A673 (cell line): ENCODE measurements around the gene APLP2. TPM values are rescaled to one million over a fixed set of nuclear protein-coding genes. Genes with fewer than 3 reads are reported as not detected.
A peak's percentile ranks its signal among the peaks of the same experiment; 100 is the strongest.

Source experiments
- BruUV-seq: library from RNA; stranded (reverse); fragments of 400-500 nt; replicated peaks from 2 replicates; lab custom pipeline; 2021; lab: Mats Ljungman, UMichigan
- CTCF ChIA-PET: fragments of 300-600 bp; sonication (Branson Sonifier 250); formaldehyde crosslinking; loops from one replicate; lab custom pipeline; 2022; ENCODE audit warnings: antibody characterized with exemption; lab: Charles Lee
- POLR2A ChIA-PET: fragments of 300-600 bp; sonication (Branson Sonifier 250); formaldehyde crosslinking; loops from one replicate; lab custom pipeline; 2022; ENCODE audit warnings: antibody characterized with exemption; ENCODE audit not compliant: low non-redundant PET; lab: Charles Lee
- DNase-seq: peaks from one replicate; pipeline ENCODE4 v3.0.0-alpha.2; 2015; ENCODE audit warnings: low spot score
- H3K27ac ChIP-seq: fragments of 200-600 bp; sonication (generic); 2 replicates; pipeline ENCODE4 v1.5.1; 2016; ENCODE audit warnings: mixed run types, low read depth, mild to moderate bottlenecking, mixed read lengths, antibody characterized with exemption, low read length; ENCODE audit not compliant: poor library complexity, severe bottlenecking
- H3K27me3 ChIP-seq: fragments of 200-600 bp; sonication (generic); replicated peaks from 2 replicates; pipeline ENCODE4 v1.6.1; 2017; ENCODE audit warnings: mixed run types, low read depth, mild to moderate bottlenecking, mixed read lengths, antibody characterized with exemption, low read length; ENCODE audit not compliant: insufficient read depth, poor library complexity
- H3K36me3 ChIP-seq: fragments of 200-600 bp; sonication (generic); 2 replicates; pipeline ENCODE4 v1.6.1; 2016; ENCODE audit warnings: mixed run types, mild to moderate bottlenecking, mixed read lengths, antibody characterized with exemption, low read length; ENCODE audit not compliant: insufficient read depth, poor library complexity, severe bottlenecking
- H3K4me1 ChIP-seq: fragments of 200-600 bp; sonication (generic); 2 replicates; pipeline ENCODE4 v1.6.1; 2017; ENCODE audit warnings: mixed run types, mild to moderate bottlenecking, mixed read lengths, antibody characterized with exemption, low read length; ENCODE audit not compliant: insufficient read depth, poor library complexity, severe bottlenecking
- H3K4me3 ChIP-seq: fragments of 200-600 bp; sonication (generic); 2 replicates; pipeline ENCODE4 v1.5.1; 2016; ENCODE audit warnings: low read depth, mixed run types, mild to moderate bottlenecking, mixed read lengths, low read length; ENCODE audit not compliant: poor library complexity, severe bottlenecking
- H3K9me3 ChIP-seq: fragments of 200-600 bp; sonication (generic); 2 replicates; pipeline ENCODE4 v1.6.1; 2016; ENCODE audit warnings: mixed run types, low read depth, mild to moderate bottlenecking, mixed read lengths, antibody characterized with exemption, low read length; ENCODE audit not compliant: poor library complexity, severe bottlenecking
- EZH2 ChIP-seq: fragments of 200-600 bp; sonication (generic); IDR thresholded peaks from 2 replicates; pipeline ENCODE4 v1.6.1; 2017; ENCODE audit warnings: borderline replicate concordance, low read depth, mild to moderate bottlenecking, mixed read lengths, antibody characterized with exemption, low read length; ENCODE audit not compliant: poor library complexity, severe bottlenecking
- intact Hi-C: fragments of 100-400 bp; cut with micrococcal nuclease; formaldehyde crosslinking; loops from one replicate; pipeline ENCODE4 v1.10.0; 2022; ENCODE audit not compliant: unreplicated experiment
- total RNA-seq: library from RNA; stranded (reverse); gene quantifications from 2 replicates; pipeline ENCODE4 v1.2.3, GENCODE V29; 2021
- TF ChIP-seq, protein P1 (sequence below): fragments of 300-800, 200-600 bp; sonication (generic); conservative IDR thresholded peaks from 2 replicates; pipeline ENCODE4 v1.5.1; 2017; ENCODE audit warnings: low read depth, mild to moderate bottlenecking, antibody characterized with exemption, low read length, moderate library complexity, mixed read lengths

APLP2 gene
- total RNA-seq, 1 experiment from 2014 or later, result 175 TPM

DNA sequence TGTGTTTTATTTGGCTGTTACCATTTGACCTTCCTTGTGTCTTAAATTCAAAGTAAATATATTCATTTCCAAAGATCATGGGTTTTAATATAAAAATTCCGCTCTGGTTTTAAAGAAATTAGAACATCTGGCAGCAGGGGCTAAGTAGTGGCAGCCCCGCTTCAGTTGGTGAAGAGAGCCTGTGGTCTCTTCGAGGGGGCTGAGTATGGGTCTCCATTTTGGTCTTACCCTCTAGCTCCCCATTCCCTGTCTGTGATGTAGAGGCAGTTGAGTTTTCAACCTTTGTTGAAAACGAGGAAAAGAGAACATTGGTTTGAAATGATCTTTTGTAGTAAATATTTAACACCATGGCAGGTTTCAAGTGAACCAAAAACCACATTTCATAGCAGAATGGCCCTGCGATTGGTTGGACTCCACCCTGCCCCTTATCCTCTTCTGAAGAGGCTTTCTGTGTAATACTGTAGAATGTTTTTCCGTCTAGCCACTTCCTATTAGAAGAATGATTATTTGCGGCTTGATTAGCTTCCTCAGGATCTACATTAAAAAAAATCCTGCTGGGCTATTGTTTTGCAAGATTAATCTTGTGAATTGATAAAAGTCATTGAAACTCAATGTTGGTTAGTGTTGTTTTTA is 17.7 kb downstream of the APLP2 start:
- intact Hi-C loops, result no loop called here
- Histone ChIP-seq H3K27me3 (no peaks in the 10 kb centered on the region), H3K4me1 (peaks cover 36% of the 10 kb centered on the region), H3K36me3 (no peaks in the 10 kb centered on the region), H3K27ac (peak overlapping the region; percentile 9), H3K4me3 (no peak overlapping the region), H3K9me3 (no peaks in the 10 kb centered on the region)
- no peak for TF ChIP-seq EZH2
- TF ChIP-seq, protein P1, sequence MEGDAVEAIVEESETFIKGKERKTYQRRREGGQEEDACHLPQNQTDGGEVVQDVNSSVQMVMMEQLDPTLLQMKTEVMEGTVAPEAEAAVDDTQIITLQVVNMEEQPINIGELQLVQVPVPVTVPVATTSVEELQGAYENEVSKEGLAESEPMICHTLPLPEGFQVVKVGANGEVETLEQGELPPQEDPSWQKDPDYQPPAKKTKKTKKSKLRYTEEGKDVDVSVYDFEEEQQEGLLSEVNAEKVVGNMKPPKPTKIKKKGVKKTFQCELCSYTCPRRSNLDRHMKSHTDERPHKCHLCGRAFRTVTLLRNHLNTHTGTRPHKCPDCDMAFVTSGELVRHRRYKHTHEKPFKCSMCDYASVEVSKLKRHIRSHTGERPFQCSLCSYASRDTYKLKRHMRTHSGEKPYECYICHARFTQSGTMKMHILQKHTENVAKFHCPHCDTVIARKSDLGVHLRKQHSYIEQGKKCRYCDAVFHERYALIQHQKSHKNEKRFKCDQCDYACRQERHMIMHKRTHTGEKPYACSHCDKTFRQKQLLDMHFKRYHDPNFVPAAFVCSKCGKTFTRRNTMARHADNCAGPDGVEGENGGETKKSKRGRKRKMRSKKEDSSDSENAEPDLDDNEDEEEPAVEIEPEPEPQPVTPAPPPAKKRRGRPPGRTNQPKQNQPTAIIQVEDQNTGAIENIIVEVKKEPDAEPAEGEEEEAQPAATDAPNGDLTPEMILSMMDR, result no peak
- no TSS peak for BruUV-seq
- POLR2A ChIA-PET, result no interaction called here
- no peak for DNase-seq
- CTCF ChIA-PET, result no interaction called here

DNA sequence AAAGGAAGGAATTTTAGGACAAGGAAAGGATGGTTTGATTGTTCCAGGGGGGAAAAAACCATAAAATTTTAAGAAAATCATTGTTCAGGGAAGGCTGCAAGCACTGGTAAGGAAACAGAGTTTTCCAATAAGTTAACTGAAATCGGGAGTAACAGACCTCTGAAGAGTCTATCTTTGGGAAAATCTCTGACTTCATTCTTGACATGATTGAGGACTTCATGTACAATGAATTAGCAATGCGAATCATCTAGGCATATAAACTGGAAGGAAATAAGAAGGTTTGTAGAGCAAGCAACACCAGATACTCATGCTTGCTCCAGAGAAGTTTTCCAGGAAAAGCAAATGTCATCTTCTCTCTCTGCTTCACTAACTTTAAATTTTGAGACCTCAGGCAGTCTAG is 18.5 kb downstream of the APLP2 start:
- CTCF ChIA-PET, result no interaction called here
- peak overlapping the region; percentile 9 for H3K27ac ChIP-seq
- no peaks in the 10 kb centered on the region for H3K9me3 ChIP-seq
- H3K27me3 ChIP-seq, result no peaks in the 10 kb centered on the region
- POLR2A ChIA-PET, result no interaction called here
- DNase-seq, result no peak
- no peaks in the 10 kb centered on the region for H3K36me3 ChIP-seq
- TF ChIP-seq, protein P1, result no peak
- peaks cover 41% of the 10 kb centered on the region for H3K4me1 ChIP-seq
- no peak overlapping the region for H3K4me3 ChIP-seq
- BruUV-seq, result no TSS peak
- intact Hi-C loops, result no loop called here

DNA sequence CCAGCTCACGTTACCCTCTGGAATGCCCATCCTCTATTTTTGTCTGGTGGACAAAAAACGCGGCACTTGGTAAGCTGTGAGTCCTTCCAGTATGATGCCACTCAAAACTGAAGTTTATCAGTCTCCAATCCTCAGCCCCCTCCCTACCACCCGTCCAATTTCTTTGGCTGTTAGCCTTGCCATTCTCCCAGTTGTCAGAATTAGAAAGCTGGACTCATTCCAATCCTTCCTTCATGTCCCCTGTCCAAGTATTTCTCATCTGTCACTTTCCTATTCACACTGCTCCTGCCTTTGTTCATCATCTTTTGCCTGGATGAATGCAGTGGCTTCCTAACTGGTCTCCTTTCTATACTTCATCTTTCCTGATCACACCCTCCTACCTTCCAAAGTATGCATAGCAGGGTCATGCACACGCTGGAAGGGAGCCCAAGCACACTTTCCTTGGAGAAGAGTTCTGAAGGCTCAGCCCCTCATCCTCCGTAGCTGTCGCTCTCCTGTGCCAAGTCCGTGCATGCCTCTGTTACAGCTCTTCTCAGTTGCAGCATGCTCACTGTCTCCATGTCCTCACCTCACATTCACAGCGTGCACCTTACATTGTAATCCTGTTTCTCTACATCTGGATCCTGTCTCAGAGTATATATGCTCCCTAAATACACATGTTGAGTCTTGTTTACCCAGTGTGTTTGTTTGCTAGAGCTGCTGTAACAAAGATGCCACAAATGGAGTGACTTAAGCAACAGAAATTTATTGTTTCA is 19.4 kb downstream of the APLP2 start:
- CTCF ChIA-PET, result interaction anchor here (0.5 kb wide), 1 partner anchor 44 kb away, joined by 3 read pairs; no protein-coding TSS in a partner anchor
- peak; percentile 33 for DNase-seq
- POLR2A ChIA-PET, result no interaction called here
- no TSS peak for BruUV-seq
- intact Hi-C loops, result no loop called here
- TF ChIP-seq, protein P1, result no peak
- TF ChIP-seq EZH2, result no peak
- peaks cover 45% of the 10 kb centered on the region for H3K4me1 ChIP-seq
- no peaks in the 10 kb centered on the region for H3K9me3 ChIP-seq
- H3K27me3 ChIP-seq, result no peaks in the 10 kb centered on the region
- peak overlapping the region; percentile 40 for H3K27ac ChIP-seq
- H3K4me3 ChIP-seq, result no peak overlapping the region
- H3K36me3 ChIP-seq, result no peaks in the 10 kb centered on the region
